ENCODE results near the gene IL7R.

Gene IL7R, protein sequence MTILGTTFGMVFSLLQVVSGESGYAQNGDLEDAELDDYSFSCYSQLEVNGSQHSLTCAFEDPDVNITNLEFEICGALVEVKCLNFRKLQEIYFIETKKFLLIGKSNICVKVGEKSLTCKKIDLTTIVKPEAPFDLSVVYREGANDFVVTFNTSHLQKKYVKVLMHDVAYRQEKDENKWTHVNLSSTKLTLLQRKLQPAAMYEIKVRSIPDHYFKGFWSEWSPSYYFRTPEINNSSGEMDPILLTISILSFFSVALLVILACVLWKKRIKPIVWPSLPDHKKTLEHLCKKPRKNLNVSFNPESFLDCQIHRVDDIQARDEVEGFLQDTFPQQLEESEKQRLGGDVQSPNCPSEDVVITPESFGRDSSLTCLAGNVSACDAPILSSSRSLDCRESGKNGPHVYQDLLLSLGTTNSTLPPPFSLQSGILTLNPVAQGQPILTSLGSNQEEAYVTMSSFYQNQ

DNA sequence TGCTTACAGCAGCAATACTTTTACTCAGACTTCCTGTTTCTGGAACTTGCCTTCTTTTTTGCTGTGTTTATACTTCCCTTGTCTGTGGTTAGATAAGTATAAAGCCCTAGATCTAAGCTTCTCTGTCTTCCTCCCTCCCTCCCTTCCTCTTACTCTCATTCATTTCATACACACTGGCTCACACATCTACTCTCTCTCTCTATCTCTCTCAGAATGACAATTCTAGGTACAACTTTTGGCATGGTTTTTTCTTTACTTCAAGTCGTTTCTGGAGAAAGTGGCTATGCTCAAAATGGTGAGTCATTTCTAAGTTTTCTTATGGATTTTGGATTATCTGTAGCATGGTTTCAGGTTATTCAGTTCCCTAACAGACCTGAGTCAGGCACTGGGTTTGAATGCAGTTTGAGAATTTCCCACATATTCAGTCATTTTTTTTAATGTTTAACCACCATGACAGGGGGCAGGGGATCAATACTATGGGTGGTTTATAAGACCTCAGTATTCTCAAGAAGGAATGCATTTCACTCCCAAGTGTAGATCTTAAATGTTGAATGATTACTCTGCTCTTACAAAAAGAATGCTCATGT lies at the start of gene IL7R:
Gene IL7R, plus strand, starts transcription at position 127 of the 587 bp plus-strand sequence. Its CDS starts 87 bp downstream, at position 214.
- no peak for DNase-seq

GRCh38 chr5:35810601-35811000 lies 46.1 kb upstream of the IL7R start:
- no peak for DNase-seq

DNA sequence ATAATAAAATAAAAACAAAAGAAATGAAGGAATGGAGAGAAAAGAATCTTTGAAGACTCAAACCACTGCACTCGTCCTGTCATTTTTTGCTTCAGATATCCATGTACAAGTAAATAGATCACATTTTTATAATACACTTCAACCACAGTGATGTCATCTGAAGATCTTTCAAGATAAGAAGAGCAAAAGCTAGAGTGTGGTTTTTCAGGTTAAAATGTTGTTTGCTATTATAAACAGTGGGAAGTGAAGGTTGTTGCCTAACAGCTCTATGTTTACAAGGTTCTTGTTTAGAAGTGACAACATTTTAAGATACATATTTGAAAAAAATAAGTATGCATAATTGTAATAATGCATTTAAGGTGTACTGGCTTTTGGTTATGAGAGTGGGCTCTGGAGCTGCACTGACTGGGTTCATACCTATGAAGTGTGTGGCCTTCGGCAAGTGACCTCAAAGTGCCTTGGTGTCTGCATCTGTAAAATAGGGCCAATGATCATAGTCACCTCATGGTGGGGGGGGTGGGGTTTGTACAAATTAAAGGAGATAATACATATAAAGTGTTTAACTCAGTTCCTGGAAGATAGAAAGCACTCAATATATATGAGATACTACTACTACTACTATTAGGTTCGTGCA lies 45.5 kb upstream of the IL7R start:
- no peak for DNase-seq

DNA sequence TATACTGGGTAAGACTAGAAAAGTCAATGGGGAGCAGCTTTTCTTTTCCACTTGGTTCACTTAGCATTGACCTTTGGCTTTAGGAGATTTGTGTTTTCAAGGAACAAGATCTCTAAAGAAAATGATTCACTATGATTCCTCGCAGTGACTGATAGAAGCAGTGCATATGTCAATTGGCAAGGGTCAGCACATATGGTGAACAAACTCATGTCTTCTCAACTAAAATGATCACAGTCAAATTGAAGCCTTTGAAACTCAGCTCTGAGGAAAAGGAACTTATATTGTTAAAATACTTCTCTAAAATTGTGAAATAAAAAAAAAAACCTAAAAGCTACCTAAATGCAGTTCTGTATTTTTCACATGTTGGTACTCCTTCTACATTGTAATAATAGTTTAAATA lies 43.2 kb upstream of the IL7R start:
- DNase-seq, result no peak

- no peak for DNase-seq
Measured at GRCh38 chr5:35815089-35815936, 41.4 kb upstream of the IL7R start.

- no peak for DNase-seq
Measured at GRCh38 chr5:35816881-35817521, 39.7 kb upstream of the IL7R start.

DNA sequence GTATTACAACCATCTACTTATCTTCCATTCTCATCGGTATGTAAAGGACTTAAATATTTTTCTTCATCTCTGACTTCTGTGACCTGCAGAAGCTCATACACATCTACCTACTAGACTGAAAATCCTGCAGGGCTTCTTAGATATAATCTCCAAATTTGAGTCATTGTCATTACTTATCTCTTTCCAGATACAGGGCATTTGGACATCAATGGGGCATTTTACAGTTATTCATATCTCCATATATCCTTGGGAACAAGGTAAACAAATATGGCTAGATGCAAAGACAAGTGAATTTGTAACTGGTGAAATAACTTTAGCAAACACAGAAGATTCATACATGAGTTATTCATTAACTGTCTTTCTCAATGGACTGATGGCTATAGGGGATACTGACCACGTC lies 37.7 kb upstream of the IL7R start:
- DNase-seq, result no peak

- no peak for DNase-seq
Measured at GRCh38 chr5:35819668-35820067, 37.0 kb upstream of the IL7R start.

- no peak for DNase-seq
Measured at GRCh38 chr5:35820735-35821134, 36.0 kb upstream of the IL7R start.

DNA sequence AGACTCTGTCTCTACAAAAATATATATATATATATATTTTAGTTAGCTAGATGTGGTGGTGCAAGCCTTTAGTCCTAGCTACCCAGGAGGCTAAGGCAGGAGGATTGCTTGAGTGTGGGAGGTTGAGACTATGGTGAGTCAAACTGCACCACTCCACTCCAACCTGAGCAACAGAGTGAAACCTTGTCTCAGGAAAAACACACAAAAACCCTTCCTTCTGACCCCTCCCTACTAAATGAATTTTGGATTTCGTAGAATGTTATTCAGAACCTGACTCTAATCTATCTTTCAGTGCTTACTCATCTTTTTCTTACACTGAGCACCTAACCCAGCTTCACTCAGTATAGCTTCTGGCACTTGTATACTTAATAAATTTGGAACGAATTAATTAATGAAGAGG lies 35.2 kb upstream of the IL7R start:
- DNase-seq, result no peak

- DNase-seq, result no peak
Measured at GRCh38 chr5:35822511-35822910, 34.2 kb upstream of the IL7R start.

DNA sequence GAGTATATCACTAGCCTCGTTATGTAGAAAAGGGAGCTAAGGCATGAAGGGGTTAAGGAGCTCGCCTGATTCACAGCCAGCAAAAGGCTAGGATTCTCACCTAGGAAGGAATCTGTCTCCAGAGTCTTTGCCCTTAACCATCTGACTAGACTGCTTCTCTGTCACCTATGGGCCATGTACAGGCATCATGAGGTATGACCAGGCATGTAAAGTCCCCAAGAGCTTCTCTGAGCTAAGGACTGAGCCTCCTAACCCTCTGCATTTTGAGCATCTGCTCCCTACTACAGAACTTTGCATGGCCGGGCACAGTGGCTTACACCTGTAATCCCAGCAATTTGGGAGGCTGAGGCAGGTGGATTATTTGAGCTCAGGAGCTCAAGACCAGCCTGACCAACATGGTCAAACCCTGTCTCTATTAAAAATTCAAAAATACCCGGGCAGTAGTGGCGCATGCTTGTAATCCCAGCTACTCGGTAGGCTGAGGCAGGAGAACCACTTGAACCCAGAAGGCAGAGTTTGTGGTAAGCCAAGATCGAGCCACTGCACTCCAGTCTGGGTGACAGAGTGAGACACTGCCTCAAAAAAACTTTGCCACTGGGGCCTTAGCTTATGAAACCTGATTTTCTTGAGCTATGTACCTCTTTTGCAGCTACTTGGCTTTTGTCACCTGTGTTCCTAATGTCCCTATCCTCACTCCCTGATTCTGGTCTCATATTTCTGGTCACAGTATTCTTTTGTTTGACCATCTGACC lies 33.2 kb upstream of the IL7R start:
- DNase-seq, result no peak

GRCh38 chr5:35826056-35826455 lies 30.6 kb upstream of the IL7R start:
- DNase-seq, result no peak

DNA sequence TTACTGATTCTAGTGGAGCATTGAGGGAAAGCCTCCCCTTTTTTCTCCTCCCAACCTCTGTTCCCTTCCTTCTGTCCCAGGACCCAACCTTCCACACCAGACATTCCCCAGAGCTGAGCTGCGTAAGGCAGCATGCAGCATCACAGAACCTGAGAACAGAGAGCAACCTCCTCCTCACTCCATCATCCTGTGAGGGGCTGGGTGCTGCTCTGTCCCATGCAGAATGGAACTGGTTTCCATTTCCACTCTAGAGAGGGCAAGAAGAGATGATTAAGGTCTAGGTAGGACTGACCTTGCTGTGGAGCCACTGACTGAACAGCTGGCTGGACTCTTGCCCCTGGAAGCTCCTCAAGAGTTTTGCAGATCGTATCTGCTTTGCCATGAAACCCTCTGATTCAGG lies 30.1 kb upstream of the IL7R start:
- no peak for DNase-seq

DNA sequence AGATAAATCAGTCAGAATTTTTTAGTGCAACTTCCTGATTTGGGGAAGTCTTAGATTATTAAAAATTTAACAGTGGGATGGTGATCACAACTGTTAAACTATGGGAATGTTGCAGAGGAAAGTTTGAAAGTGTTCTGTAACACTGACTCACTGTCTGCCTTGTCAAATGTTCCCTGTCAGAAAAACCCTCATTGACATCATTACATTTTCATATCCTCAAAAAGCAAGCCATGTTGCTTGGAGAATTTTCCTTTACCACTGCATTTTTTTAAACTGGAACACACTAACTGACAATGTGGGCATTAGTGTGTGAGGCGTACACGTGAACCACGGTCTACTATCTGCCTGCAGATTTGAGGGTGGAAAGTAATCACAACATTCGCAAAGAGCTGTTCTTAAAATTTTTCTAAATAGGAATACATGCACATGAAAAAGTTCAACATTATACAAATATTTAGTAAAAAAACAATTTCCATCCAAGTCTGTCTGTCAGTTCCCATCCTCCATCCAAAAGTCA lies 28.6 kb upstream of the IL7R start:
- no peak for DNase-seq

DNA sequence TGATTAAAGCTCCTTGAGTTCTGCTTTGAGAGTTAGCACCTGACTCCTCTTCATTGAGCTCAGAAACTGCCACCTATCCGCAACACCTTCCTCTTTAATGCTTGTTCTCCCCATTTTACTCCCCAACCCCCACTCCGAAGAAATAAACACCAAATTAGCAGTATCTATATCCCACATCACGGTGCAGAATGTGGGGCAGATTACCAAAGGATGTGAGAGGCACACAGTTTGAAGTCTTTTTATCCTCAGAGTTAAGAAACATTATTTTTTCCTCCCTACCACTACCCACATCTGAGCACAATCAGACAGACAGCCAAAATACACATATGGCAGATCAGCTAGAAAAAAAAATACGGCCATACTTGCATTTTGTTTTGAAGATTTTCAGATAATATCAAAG lies 26.1 kb upstream of the IL7R start:
- DNase-seq, result no peak

GRCh38 chr5:35832762-35833161 lies 23.9 kb upstream of the IL7R start:
- DNase-seq, result no peak

DNA sequence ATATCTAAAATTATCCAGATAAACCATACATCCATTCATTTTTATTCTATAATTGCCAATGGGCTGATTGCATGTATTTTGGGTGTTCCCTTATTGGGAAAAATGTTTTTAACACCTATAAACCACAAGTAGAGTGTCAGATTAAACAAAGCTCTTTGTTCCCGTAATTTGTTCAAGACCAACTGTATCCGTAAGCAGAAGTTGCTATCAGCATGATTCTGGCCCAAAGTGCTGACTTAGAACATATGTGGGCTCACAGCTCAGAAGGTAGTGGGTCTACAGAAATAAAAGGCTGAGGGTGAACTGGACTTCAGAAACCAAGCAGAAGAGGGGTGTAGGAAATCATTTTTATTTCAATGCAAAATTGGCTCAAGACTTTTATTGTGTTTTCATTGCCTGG lies 23.5 kb upstream of the IL7R start:
- DNase-seq, result no peak

DNA sequence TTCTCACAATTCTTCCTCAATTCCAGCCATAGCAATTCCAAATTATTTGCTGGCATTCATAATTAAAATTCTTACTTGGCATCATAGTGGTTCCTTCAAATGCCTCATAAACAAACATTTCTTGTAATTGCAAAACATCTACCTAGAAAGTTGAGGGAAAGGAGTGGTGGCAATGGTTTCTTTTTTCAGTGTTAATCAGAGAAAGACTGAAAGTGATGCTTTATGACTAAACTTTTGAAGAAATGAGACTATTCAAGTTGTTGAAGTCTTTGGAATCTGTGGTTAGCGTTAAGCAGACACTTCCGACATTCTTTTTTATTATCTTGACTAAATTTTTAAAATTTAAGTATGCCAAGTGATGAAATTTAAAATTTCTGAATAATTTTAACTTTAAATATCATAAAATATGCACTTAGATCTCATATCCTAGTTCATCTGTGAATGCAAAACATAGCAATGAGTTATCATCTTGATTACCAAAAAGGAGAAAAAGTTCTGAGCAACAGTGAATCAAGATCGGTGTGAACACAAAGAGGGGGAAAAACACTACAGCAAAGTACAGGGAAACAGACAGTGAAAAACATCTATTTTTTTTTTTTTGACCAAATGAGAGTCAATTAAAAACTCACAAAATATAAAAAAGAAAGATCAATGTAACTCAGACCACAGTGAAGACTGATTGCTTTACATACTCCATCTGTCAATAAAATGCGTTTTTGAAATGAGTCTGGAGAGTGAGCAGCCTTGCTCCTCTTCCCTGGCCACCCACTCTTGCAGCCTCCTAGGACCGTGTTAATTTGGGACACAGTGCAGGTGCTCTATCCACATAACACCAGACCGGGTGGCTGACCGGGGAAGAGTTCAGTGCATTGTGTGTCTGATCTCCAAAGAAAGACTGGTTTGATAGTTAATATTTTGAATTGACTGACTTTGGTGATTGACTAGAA lies 20.6 kb upstream of the IL7R start:
- no peak for DNase-seq

DNA sequence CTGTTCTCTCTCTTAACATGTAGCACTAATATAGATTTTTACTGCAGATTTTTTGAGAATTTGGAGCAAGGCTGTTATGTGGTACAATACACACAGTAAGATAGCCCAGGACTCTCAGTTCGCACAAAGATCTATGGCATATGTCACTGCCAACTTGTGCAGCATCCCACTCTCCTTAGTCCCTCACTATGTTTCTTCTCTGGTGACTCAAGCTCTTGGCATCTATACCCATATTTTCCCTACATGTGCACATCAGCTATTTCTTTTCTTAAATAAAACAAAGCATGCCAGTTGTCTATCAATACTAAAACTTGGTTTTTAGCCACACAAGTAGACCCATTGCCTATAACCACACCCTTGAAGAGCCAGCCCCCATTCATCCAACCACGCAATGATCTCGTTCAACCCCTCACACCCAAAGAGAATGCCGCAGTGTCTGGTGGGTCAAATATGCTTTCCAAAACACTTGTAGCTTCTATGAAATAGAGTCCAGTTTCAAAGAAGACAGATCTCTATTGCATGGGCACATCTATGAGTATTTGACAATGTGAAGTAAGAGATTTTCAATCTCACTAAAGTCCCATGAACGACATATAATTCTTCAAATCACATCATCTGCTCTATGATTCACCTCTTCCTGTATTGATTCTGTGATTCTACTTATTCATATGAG lies 18.2 kb upstream of the IL7R start:
- DNase-seq, result no peak

All from SHP77 treated with DMSO at 0.1 percent for 48 hours (cell line).